Neutrophil (primary cell): ENCODE results near the gene LMF1.

ENCODE experiments used
- H3K27ac ChIP-seq: fragments of 200-600 bp; sonication (generic); 2 replicates; pipeline ENCODE4 v1.5.1; 2016; ENCODE audit warnings: mild to moderate bottlenecking, moderate library complexity
- H3K27me3 ChIP-seq: fragments of 200-600 bp; sonication (generic); 2 replicates; pipeline ENCODE4 v1.6.0; 2016; ENCODE audit warnings: mild to moderate bottlenecking
- H3K36me3 ChIP-seq: fragments of 200-600 bp; sonication (generic); 2 replicates; pipeline ENCODE4 v1.5.1; 2017
- H3K4me1 ChIP-seq, 2 experiments: fragments of 200-600 bp in 1 of 2; sonication (generic) in 1 of 2; 1 replicate in 1 of 2; 2 replicates in 1 of 2; pipeline versions ENCODE4 v1.5.1 to v1.6.1; 2013 to 2016; ENCODE audit warnings: low read depth in 1 of 2, low read length in 1 of 2, mild to moderate bottlenecking in 1 of 2, moderate library complexity in 1 of 2; ENCODE audit not compliant: control insufficient read depth in 1 of 2, insufficient read depth in 1 of 2
- H3K4me3 ChIP-seq, 2 experiments: fragments of 200-600 bp in 1 of 2; sonication (generic) in 1 of 2; 1 replicate in 1 of 2; 2 replicates in 1 of 2; pipeline ENCODE4 v1.5.1; 2013 to 2016; ENCODE audit warnings: low read depth in 1 of 2, low read length in 1 of 2, mild to moderate bottlenecking in 1 of 2, moderate library complexity in 1 of 2
- H3K9me3 ChIP-seq: fragments of 200-600 bp; sonication (generic); 2 replicates; pipeline ENCODE4 v1.5.1; 2016
- CTCF ChIP-seq: fragments of 200-600 bp; sonication (generic); IDR thresholded peaks from 2 replicates; pipeline ENCODE4 v1.5.1; 2016; ENCODE audit warnings: antibody characterized with exemption

LMF1 gene

GRCh38 chr16:818132-818531 lies 152.7 kb downstream of the LMF1 start:
- TF ChIP-seq CTCF: no peak

GRCh38 chr16:817001-817906 lies 153.5 kb downstream of the LMF1 start:
- Histone ChIP-seq H3K27me3 (peaks cover 95% of the 10 kb centered on the region), H3K9me3 (no peaks in the 10 kb centered on the region), H3K36me3 (no peaks in the 10 kb centered on the region), H3K4me3 (no peak overlapping the region), H3K4me1 (no peaks in the 10 kb centered on the region), H3K27ac (no peak overlapping the region)
- TF ChIP-seq CTCF: no peak

More at GRCh38 chr16:818132-818531, 152.7 kb downstream of the LMF1 start:
- Histone ChIP-seq H3K27me3 (peaks cover 86% of the 10 kb centered on the region), H3K4me3 (no peak overlapping the region), H3K4me1 (no peaks in the 10 kb centered on the region), H3K27ac (no peak overlapping the region), H3K36me3 (no peaks in the 10 kb centered on the region), H3K9me3 (no peaks in the 10 kb centered on the region)

- Histone ChIP-seq H3K4me3 (no peak overlapping the region), H3K4me1 (no peaks in the 10 kb centered on the region), H3K9me3 (no peaks in the 10 kb centered on the region), H3K27ac (no peak overlapping the region), H3K36me3 (no peaks in the 10 kb centered on the region), H3K27me3 (peaks cover 95% of the 10 kb centered on the region)
- no peak for TF ChIP-seq CTCF
Measured at GRCh38 chr16:815861-816260, 154.9 kb downstream of the LMF1 start.

- H3K4me3 ChIP-seq: no peak overlapping the region
- H3K9me3 ChIP-seq: no peaks in the 10 kb centered on the region
- H3K36me3 ChIP-seq: no peaks in the 10 kb centered on the region
- H3K27me3 ChIP-seq: peaks cover 95% of the 10 kb centered on the region
- no peaks in the 10 kb centered on the region for H3K4me1 ChIP-seq
- H3K27ac ChIP-seq: no peak overlapping the region
- no peak for TF ChIP-seq CTCF
Measured at GRCh38 chr16:814974-815373, 155.8 kb downstream of the LMF1 start.

GRCh38 chr16:813916-814412 lies 156.8 kb downstream of the LMF1 start:
- peaks cover 95% of the 10 kb centered on the region for H3K27me3 ChIP-seq
- H3K4me3 ChIP-seq: no peak overlapping the region

More at GRCh38 chr16:813916-814412, 156.8 kb downstream of the LMF1 start:
- no peak for TF ChIP-seq CTCF
- Histone ChIP-seq H3K27ac (no peak overlapping the region), H3K9me3 (no peaks in the 10 kb centered on the region), H3K4me1 (no peaks in the 10 kb centered on the region), H3K36me3 (no peaks in the 10 kb centered on the region)
